ENCODE measurements around the gene WNK2.

Gene WNK2

GRCh38 chr9:93210324-93210973, 26.5 kb downstream of the WNK2 start:
- in situ Hi-C loops (cut with HindIII; ENCODE audit: low sequenced_read_pairs) = no loop called here

GRCh38 chr9:93210974-93211653, 27.2 kb downstream of the WNK2 start:
- in situ Hi-C loops (cut with HindIII; ENCODE audit: low sequenced_read_pairs) = no loop called here

- in situ Hi-C loops (cut with HindIII; ENCODE audit: low sequenced_read_pairs) = no loop called here
Observed at GRCh38 chr9:93211654-93212001, 27.7 kb downstream of the WNK2 start.

GRCh38 chr9:93212409-93212808, 28.5 kb downstream of the WNK2 start:
- in situ Hi-C loops (cut with HindIII; ENCODE audit: low sequenced_read_pairs) = no loop called here

- in situ Hi-C loops (cut with HindIII; ENCODE audit: low sequenced_read_pairs) = no loop called here
Observed at GRCh38 chr9:93216073-93216365, 32.1 kb downstream of the WNK2 start.

- in situ Hi-C loops (cut with HindIII; ENCODE audit: low sequenced_read_pairs) = no loop called here
Observed at GRCh38 chr9:93217706-93218105, 33.8 kb downstream of the WNK2 start.

- in situ Hi-C loops (cut with HindIII; ENCODE audit: low sequenced_read_pairs) = no loop called here
Observed at GRCh38 chr9:93218161-93218560, 34.2 kb downstream of the WNK2 start.

GRCh38 chr9:93218671-93219420, 34.9 kb downstream of the WNK2 start:
- in situ Hi-C loops (cut with HindIII; ENCODE audit: low sequenced_read_pairs) = no loop called here

- in situ Hi-C loops (cut with HindIII; ENCODE audit: low sequenced_read_pairs) = no loop called here
Observed at GRCh38 chr9:93219692-93220091, 35.8 kb downstream of the WNK2 start.

- in situ Hi-C loops (cut with HindIII; ENCODE audit: low sequenced_read_pairs) = no loop called here
Observed at GRCh38 chr9:93220627-93221026, 36.7 kb downstream of the WNK2 start.

GRCh38 chr9:93221044-93221443, 37.1 kb downstream of the WNK2 start:
- in situ Hi-C loops (cut with HindIII; ENCODE audit: low sequenced_read_pairs) = no loop called here

- in situ Hi-C loops (cut with HindIII; ENCODE audit: low sequenced_read_pairs) = no loop called here
Observed at GRCh38 chr9:93222890-93223259, 38.9 kb downstream of the WNK2 start.

GRCh38 chr9:93223260-93224180, 39.6 kb downstream of the WNK2 start:
- in situ Hi-C loops (cut with HindIII; ENCODE audit: low sequenced_read_pairs) = no loop called here

- in situ Hi-C loops (cut with HindIII; ENCODE audit: low sequenced_read_pairs) = no loop called here
Observed at GRCh38 chr9:93224591-93224990, 40.7 kb downstream of the WNK2 start.

- in situ Hi-C loops (cut with HindIII; ENCODE audit: low sequenced_read_pairs) = loop anchor here (5.0 kb wide), 1 partner anchor 33 kb away; no protein-coding TSS in a partner anchor
Observed at GRCh38 chr9:93225417-93225816, 41.5 kb downstream of the WNK2 start.

GRCh38 chr9:93225892-93226291, 42.0 kb downstream of the WNK2 start:
- in situ Hi-C loops (cut with HindIII; ENCODE audit: low sequenced_read_pairs) = loop anchor here (5.0 kb wide), 1 partner anchor 34 kb away; no protein-coding TSS in a partner anchor

- in situ Hi-C loops (cut with HindIII; ENCODE audit: low sequenced_read_pairs) = loop anchor here (5.0 kb wide), 1 partner anchor 35 kb away; no protein-coding TSS in a partner anchor
Observed at GRCh38 chr9:93226819-93227218, 42.9 kb downstream of the WNK2 start.

- in situ Hi-C loops (cut with HindIII; ENCODE audit: low sequenced_read_pairs) = loop anchor here (5.0 kb wide), 1 partner anchor 36 kb away; no protein-coding TSS in a partner anchor
Observed at GRCh38 chr9:93228030-93228429, 44.1 kb downstream of the WNK2 start.

- in situ Hi-C loops (cut with HindIII; ENCODE audit: low sequenced_read_pairs) = loop anchor here (5.0 kb wide), 1 partner anchor 36 kb away; no protein-coding TSS in a partner anchor
Observed at GRCh38 chr9:93228453-93228852, 44.5 kb downstream of the WNK2 start.

- in situ Hi-C loops (cut with HindIII; ENCODE audit: low sequenced_read_pairs) = loop anchor here (5.0 kb wide), 1 partner anchor 37 kb away; no protein-coding TSS in a partner anchor
Observed at GRCh38 chr9:93229636-93230035, 45.7 kb downstream of the WNK2 start.

- in situ Hi-C loops (cut with HindIII; ENCODE audit: low sequenced_read_pairs) = no loop called here
Observed at GRCh38 chr9:93230185-93230584, 46.2 kb downstream of the WNK2 start.

All from endothelial cell of hepatic sinusoid (primary cell).